GM23338 (cell line): ENCODE measurements around the gene CAST.

Source experiments
- EZH2 ChIP-seq: fragments of 200-600 bp; sonication (generic); IDR thresholded peaks from one replicate; pipeline ENCODE4 v1.8.0; 2017; ENCODE audit warnings: antibody characterized with exemption, mild to moderate bottlenecking, low read depth; ENCODE audit not compliant: unreplicated experiment
- TF ChIP-seq, protein P1 (sequence below), 2 experiments: fragments of 200-600 bp in 1 of 2; sonication (generic) in 1 of 2; conservative IDR thresholded peaks; 2 replicates each; pipeline versions ENCODE4 v1.5.1 to v1.6.1; 2016 to 2017; ENCODE audit warnings: antibody characterized with exemption in 2 of 2, low read depth in 2 of 2, mild to moderate bottlenecking in 2 of 2, moderate library complexity in 1 of 2

DNA sequence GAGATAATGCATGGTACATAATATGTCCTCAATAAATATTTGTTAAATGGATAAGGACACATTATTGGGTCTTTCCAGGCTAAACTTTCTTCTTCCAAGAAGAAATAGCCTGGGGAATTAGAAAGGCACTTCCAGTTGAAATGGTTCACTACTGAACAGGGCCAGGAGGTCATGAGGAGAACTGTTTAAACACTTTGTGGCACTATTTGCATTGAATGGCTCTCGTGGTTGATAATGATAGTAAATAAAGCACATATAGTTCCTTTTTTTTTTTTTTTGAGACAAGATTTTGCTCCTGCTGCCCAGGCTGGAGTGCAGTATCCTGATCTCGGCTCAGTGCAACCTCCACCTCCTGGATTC, 19.9 kb upstream of the CAST start:
- no peak for TF ChIP-seq EZH2
- TF ChIP-seq, protein P1, sequence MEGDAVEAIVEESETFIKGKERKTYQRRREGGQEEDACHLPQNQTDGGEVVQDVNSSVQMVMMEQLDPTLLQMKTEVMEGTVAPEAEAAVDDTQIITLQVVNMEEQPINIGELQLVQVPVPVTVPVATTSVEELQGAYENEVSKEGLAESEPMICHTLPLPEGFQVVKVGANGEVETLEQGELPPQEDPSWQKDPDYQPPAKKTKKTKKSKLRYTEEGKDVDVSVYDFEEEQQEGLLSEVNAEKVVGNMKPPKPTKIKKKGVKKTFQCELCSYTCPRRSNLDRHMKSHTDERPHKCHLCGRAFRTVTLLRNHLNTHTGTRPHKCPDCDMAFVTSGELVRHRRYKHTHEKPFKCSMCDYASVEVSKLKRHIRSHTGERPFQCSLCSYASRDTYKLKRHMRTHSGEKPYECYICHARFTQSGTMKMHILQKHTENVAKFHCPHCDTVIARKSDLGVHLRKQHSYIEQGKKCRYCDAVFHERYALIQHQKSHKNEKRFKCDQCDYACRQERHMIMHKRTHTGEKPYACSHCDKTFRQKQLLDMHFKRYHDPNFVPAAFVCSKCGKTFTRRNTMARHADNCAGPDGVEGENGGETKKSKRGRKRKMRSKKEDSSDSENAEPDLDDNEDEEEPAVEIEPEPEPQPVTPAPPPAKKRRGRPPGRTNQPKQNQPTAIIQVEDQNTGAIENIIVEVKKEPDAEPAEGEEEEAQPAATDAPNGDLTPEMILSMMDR (conservative IDR thresholded peaks at IDR 0.05; ENCODE audit: low read depth in 2 of 2), result no peak
